ENCODE measurements around the gene TSPAN19.
A peak's percentile ranks its signal among the peaks of the same experiment; 100 is the strongest.
"Not testable (repeated sequence)": the region's sequence is repeated elsewhere in the genome, so short reads cannot be mapped to it uniquely, and the experiment has no call there.

TSPAN19 gene

DNA sequence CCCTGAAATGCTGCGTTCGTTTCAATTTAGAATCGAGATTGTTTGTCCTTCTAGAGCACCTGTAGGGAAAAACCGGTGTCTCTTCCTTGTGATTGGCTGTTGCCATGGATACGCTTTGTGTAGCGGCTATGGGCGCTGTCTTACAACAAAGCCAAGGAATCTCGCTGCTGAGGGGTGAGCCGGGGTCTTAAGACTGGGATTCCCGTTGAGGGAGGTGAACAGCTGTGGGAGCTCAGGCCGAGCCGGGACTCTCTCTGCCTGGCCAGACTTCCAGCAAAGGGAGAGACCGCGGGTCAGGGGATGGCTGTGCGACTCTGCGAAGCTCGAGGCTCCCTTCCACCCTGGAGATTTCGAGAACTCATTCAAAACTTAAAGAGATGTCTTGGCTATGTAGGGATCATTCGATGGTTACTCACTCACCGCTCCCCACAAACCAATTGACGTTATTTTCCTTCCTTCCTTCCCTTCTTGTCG is at the start of gene TSPAN19, which contains the start of gene LRRIQ1:
Gene TSPAN19, minus strand, starts transcription at position 44 of the 474 bp plus-strand sequence. CDS start 6,331 bp downstream, outside the sequence.
Gene LRRIQ1, plus strand, starts transcription at position 118 of the 474 bp plus-strand sequence. CDS start 1,826 bp downstream, outside the sequence.
- DNase-seq (ENCODE audit: low read depth in 3 of 3), result peak in 1 of 3 experiments; percentile 13

DNA sequence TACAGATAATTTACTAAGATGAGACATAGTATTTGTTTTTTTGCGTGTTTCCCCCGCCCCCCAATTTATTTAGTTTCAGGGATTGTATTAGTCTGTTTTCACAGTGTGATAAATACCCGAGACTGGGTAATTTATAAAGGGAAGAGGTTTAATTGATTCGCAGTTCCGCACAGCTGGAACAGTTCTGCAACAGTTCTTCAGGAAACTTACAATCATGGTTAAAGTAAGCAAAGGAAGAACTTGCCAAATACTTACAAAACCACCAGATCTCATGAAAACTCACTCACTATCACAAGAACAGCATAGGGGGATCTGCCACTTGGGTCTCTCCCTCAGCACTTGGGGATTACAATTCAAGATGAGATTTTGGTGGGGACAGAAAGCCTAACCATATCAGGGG is 49.0 kb upstream of the TSPAN19 start:
- no peak for DNase-seq (ENCODE audit: low read depth in 3 of 3)

DNA sequence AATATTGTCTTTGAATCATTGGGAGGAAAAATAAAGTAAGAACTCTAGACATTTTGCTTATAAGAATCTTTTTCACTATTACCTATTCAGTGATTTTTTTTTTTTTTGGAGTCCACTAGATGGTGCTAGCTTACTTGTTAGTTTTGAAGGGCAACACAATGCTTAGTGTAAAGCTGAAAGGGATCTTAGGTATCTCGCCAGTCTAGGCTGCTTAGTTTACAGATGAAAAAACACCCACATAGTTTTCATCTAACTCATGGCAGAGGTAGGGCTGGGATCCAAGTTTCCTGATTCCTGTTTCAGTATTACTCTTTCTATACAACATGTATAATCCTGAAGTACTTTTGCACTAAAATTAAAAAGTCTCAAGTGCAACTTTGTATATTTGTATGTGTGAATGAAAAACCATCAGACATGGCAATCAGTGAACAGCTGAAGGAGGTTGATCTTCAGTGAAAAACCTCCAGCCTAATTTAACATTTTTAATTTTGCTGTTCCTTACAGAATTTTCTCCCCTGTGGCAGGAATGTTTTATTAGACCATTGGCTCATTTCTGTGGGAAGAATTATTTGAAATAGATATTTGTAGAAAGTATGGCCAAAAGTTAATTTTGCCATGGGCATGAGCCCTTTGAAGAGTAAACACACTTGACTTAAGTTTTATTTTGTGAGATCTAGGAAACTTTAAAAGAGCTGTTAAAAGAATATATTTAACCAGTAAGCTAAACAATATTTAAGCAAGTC is 40.8 kb upstream of the TSPAN19 start:
- no peak for DNase-seq (ENCODE audit: low read depth in 3 of 3)

DNA sequence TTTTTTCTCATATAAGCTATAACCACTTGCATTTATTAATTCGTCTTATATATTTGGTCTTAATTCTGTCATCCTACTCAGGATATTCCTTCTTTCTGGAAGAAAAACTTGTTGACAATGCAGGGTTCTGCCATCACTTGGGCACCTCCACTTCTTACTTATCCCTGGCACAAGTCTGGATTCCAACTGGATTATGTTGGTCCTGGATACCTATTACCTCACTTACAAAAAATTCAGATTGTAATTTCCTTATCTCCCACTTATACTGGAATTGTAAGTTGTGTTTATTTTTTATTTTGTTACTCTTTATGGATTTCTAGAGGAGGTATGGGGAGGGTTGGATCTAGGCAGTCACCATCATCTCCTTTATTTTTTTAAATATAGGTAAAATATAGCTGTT is 36.7 kb upstream of the TSPAN19 start:
- no peak for DNase-seq (ENCODE audit: low read depth in 3 of 3)

DNA sequence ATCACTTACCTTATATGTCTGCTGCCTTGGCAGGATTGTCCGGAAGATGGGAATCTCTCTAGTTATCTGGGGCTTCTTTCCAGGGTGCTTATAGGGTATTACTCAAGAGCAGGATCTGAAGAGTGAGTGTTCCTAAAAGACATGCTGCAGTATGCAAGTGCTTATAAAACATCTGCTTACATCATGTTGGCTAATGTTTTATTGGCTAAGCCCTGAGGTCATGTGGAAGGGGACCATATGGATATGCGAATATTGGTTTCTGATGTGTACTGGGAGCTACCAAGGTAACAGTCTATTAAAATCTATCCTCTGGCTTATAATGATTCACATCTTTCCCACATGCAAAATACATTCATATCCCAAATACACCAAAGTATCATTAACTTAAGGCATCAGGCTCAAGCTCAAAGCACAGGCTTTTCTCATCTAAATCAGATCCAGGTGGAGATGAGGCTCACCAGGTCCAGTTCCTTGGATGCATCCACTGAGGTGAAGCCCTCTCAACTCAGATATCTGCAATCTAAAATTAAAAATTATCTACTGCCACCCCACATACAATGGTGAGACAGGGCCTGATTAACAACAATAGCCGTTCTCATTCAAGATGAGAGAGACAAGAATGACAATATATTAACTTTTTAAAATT is 29.9 kb upstream of the TSPAN19 start:
- DNase-seq (ENCODE audit: low read depth in 3 of 3), result no peak

DNA sequence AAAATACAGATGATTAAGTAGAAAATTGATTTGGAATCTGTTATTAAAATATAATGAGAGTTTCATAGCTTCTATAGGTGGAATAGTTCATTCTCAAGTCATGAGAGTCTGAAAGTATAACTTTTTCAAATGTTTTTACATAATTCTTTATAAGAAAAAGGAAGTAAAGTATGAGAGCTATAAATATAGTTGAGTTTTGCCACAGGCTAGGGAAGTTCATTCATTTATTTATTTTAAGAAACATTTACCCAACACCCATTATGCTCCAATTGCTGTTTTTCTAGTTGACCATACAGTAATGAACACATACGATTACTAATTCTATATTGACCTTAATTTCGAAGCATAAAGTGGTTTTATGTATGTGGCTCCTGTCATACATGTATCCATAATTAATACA is 24.8 kb upstream of the TSPAN19 start:
- no peak for DNase-seq (ENCODE audit: low read depth in 3 of 3)

DNA sequence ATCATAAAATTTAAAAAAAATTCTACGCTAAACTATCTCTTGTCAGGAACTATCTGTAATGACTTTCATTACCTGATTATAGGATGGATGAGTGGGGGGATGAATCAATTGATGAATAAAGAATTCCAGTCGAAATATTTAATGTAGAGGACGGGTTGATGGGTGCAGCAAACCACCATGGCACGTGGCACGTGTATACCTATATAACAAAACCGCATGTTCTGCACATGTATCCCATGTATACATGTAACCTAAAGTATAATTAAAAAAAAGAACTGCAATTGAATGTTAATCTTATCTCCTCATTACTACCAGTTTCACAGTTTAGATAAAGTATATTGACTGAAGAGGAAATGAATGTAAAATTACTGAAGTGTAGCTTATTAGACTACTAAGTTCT is 23.5 kb upstream of the TSPAN19 start:
- DNase-seq (ENCODE audit: low read depth in 3 of 3), result no peak

DNA sequence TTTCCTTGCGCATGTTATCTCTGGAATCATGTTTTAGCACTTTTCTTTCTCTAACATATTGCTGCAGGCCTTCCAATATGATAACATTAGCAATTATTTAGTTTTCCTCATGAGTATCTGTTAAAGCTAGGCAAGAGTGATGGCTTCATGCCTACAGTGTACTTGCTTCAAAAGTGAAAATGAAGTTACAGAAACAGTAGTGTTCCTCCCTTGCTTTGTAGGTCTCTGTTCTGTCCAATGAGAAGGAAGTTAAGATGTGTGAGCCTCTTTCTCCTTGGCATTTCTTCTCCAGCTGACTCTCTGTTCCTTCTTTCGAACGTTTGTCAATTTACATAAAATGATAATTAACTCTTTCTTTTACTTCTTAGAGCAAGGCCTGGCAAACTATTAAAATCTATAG is 22.3 kb upstream of the TSPAN19 start:
- DNase-seq (ENCODE audit: low read depth in 3 of 3), result no peak

DNA sequence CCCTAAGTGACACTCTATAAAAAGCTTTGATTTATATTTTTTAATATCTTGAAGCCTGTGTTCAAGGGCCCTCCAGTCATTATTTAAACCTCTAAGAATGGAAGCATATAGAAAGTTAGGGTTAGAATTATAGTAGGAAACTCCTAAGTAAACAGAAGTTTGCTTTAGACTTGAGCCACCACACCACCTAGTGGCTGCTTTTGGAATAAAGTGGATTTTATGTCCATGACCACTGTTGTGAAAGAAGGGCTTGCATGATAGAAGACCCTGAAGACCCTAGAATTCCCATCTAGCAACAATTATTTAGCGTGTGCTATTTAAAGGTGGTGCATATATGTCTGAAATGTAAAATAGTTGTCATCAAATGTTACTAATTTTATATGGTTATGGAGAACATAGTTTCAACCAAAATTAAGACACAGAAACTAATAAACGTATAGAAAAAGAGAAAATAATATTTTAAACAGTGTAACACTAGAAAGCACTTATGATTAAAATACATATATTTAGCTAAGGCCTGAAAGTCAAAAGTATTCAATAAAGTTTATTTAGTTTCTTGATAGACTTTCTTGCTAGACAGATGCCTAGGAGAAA is 21.4 kb upstream of the TSPAN19 start:
- DNase-seq (ENCODE audit: low read depth in 3 of 3), result no peak

DNA sequence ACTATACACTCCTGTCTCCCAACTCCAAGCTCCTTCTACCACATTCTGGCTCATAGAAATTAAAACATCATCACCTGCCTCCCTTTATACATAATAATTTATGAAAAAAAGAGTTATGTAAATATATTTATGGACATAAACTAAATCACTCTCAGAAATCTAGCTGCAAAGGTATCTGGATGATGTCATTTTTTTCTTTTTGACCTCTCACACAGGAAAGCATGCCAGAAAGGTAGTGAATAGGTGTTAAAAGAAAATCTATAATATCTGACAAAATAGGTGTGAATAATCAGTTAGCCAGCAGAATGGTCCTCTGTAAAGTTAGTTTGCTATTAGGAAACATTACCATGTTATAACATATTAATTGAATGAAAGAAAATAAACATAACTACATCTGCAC is 7.8 kb upstream of the TSPAN19 start:
- DNase-seq (ENCODE audit: low read depth in 3 of 3), result no peak

DNA sequence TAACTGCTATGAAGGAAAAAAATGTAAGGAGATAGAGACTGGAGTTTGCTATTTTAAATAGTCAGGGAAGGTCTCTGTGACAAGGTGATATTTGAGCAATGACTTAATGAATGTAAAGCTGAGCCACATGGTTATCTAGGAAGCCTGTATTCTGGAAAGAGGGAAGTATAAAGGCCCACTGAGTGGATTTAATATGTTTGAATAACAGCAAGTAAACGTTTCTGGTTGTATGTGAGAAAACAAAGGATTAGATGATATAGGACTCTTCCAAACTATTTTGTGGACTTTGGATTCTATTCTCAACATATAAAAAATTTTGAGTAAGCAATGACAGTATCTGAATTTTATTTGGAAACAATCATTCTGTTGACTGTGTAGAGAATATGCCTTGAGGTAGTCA is 5.3 kb upstream of the TSPAN19 start:
- no peak for DNase-seq (ENCODE audit: low read depth in 3 of 3)

DNA sequence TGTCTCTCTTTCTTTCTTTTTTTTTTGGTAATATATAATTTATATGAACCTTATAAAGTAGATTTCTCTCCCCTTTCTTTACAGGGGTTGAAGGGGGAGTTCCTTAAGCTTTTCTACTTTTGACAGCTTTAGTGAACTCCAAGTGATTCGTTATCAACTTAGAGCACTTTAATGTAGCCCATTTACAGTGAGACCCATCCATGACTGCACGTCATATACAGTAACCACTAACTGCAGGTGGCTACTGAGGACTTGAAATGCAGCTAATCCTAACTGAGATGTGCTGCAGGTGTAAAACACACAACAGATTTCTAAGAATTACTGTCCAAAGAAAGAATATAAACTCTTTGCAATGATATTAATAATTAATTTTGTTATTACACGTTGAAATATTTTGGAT is 656 bp upstream of the TSPAN19 start:
- DNase-seq (ENCODE audit: low read depth in 3 of 3), result no peak

DNA sequence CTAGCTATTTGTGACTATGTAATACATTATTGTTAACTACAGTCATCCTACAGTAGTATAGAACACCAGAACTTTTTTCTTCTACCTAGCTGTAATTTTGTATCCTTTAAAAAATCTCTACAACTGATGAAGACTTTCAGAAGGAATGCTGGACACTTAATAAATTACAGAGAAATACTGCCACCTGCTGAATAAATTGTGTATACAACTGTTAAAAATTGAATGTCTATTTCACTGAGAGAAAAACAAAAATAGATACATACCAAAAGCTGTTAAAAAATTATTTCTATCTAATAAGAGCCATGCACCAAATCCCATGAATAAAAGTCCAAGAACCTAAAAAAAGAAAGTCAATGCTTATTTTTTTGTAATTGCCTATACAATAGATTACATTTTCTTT is 6.6 kb downstream of the TSPAN19 start:
- no peak for DNase-seq (ENCODE audit: low read depth in 3 of 3)

DNA sequence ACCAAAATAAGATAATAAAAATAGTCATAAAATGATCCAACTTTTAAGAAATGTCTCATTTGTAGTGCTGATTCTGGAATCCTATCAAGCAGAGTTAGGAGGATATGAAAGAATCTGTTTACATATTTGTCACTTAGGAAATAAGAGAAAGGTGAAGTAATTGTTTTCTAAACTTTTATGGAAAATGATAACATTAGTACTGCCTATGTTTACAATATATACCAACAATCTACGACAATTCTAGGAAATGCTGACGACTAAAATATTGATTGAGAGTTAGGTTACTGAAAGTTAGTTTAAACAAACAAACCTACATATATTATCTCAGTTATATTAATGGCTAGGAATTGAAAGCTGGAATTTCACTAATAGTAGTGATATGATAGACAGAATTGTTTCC is 18.0 kb downstream of the TSPAN19 start:
- DNase-seq (ENCODE audit: low read depth in 3 of 3), result no peak

DNA sequence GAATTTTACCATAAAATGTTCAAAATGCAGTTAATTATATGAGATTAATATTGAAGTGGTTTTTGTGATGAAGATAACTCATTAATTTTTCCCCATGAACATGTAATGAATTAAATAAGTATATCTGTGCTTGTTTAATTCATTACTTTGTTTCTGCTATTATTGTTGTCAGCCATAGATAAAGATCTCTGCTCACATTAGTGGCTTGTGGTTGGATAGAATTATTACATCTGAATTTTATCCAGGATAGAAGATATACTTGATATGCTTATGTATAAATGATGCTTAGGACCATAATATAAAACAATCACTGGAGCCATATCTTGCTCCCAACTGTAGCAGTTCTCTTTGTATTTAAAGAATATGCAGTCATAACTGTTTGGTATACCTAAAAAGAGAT is 18.5 kb downstream of the TSPAN19 start:
- DNase-seq (ENCODE audit: low read depth in 3 of 3), result no peak

DNA sequence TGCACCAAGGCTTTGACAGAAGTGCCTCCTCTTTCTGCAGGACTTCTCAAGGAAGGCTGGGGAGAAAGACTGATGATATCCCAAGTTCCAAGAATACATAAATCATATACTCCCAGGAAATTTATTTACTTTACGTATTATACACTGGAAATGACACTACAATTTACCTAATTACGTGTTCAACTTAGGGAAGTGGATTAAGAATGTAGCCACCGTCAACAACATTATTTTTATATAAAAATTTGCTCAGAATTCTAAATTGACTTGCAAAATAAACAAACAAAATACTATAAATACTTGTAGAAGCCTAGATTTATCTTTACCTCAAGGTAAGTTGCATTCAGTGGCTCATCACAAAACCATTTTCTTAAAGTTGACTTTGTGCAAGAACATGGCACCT is 18.9 kb downstream of the TSPAN19 start:
- DNase-seq (ENCODE audit: low read depth in 3 of 3), result no peak

DNA sequence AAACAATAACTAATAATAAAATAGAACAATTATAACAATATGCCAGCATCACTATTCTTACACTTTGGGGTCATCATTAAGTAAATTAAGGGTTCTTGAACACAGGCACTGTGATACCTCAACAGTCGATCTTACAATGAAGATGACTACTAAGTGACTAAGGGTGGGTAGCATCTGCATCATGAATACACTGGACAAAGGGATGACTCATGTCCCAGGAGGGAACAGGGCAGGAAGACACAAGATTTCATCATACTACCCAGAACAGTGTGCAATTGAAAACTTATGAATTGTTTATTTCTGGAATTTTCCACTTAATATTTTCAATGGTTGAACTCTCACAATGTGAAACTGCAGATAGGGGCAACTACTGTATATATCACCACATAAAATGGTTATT is 19.7 kb downstream of the TSPAN19 start:
- no peak for DNase-seq (ENCODE audit: low read depth in 3 of 3)

DNA sequence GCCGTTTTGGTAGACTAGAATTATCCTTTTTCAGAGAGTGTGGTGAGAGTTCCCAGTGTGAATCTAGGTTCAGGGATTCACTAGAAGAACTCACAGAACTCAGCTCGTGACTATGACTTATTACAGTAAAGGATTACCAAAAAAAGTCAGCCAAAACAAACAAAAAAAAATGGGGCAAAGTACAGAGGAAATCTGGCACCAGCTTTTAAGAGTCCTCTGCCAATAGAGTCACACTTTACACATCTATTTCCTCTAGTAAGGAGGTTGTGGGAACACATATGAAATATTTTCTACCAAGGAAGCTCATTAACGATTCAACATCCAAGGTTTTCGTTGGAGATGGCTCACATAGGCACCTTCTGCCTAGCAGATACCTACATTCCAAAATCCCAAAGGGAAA is 28.2 kb downstream of the TSPAN19 start:
- no peak for DNase-seq (ENCODE audit: low read depth in 3 of 3)

DNA sequence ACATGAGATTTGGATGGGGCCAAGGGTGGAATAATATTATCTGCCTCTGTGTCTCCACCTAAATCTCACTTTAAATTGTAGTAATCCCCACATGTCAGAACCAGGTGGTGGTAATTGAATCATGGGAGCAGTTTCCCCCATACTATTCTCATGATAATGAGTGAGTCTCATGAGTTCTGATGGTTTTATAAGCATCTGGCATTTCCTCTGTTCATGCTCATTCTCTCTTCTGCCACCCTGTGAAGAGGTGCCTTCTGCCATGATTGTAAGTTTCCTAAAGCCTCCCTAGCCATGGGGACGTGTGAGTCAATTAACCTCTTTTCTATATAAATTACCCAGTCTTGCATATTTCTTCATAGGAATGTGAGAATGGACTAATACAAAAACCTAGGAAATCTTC is 29.9 kb downstream of the TSPAN19 start:
- no peak for DNase-seq (ENCODE audit: low read depth in 3 of 3)

DNA sequence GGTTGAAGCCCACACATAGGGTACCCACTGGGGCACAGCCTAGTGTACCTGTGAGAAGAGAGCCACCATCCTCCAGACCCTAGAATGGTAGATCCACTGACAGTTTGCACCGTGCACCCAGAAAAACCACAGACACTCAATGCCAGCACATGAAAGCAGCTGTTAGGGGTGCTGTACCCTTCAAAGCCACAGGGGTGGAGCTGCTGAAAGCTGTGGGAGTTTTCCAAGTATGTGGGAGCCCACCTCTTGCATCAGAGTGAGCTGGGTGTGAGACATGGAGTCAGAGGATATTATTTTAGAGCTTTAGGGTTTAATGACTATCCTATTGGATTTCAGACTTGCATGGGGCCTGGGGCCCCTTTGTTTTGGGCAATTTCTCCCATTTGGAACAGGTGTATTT is 30.5 kb downstream of the TSPAN19 start:
- no peak for DNase-seq (ENCODE audit: low read depth in 3 of 3)

DNA sequence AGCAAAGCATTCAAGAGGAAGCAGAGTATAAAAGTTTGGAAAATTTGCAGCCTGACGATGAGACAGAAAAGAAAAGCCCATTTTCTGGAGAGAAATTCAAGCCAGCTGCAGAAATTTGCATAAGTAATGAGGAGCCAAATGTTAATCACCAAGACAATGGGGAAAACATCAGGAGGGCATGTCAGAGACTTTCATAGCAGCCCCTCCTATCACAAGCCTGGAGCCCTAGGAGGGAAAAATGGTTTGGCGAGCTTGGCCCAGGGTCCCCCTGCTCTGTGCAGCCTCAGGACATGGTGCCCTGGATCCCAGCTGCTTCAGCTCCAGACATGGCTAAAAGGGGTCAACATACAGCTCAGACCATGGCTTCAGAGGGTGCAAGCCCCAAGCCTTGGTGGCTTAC is 31.0 kb downstream of the TSPAN19 start:
- not testable (repeated sequence) for DNase-seq (ENCODE audit: low read depth in 3 of 3)

DNA sequence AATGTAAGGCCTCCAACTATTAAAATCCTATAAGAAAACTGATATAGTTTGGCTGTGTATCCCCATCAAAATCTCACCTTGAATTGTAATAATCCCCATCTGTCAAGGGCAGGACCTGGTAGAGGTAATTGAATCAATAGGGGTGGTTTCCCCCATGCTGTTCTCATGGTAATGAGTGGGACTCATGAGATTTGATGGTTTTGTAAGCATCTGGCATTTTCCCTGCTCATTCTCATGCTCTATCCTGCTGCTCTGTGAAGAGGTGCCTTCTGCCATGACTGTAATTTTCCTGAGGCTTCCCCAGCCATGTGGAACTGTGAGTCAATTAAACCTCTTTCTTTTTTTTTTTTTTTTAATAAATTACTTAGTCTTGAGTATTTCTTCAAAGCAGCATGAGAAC is 31.9 kb downstream of the TSPAN19 start:
- DNase-seq (ENCODE audit: low read depth in 3 of 3), result no peak

DNA sequence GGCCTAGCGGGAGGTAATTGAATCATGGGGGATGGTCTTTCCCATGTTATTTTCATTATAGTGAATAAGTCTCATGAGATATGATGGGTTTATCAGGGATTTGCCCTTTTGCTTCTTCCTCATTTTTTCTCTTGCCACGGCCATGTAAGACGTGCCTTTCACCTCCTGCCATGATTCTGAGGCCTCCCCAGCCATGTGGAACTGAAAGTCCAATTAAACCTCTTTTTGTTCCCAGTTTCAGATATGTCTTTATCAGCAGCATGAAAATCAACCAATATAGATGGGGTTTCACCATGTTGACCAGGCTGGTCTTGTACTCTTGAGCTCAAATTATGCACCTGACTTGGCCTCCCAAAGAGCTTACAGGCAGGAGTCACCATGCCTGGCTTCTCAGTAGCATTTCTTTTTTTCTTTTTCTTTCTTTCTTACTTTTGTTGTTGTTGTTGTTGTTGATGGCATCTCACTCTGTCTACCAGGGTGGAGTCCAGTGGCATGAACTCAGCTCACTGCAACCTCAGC is 33.2 kb downstream of the TSPAN19 start:
- DNase-seq (ENCODE audit: low read depth in 3 of 3), result no peak

Data from stimulated activated CD4-positive, alpha-beta T cell treated with anti-CD3 and anti-CD28 coated beads, TNF-alpha, amount 100 ng/mL, for 24 hours (primary cell).